Fibroblast of the aortic adventitia (primary cell): Measurements from ENCODE around the gene SCAMP4. TPM values are rescaled to one million over a fixed set of nuclear protein-coding genes. Genes with fewer than 3 reads are reported as not detected.

ENCODE experiments used
- DNase-seq: peaks from one replicate; pipeline ENCODE4 v3.0.0-alpha.2; 2010; ENCODE audit warnings: low read depth
- H3K4me3 ChIP-seq: 2 replicates; pipeline ENCODE4 v1.5.1; 2011; ENCODE audit warnings: low read depth, mild to moderate bottlenecking, control low read depth, low read length, moderate library complexity
- total RNA-seq: library from RNA; depleted of rRNA; stranded (reverse); fragments of >200 nt; gene quantifications from 2 replicates; pipeline ENCODE4 v1.2.3, GENCODE V29; 2012; ENCODE audit warnings: low replicate concordance
- TF ChIP-seq, protein P1 (sequence below): IDR thresholded peaks from 2 replicates; pipeline ENCODE4 v1.5.1; 2011; ENCODE audit warnings: mild to moderate bottlenecking, low read length, control low read depth, inconsistent platforms; ENCODE audit not compliant: insufficient read depth

Gene SCAMP4
- total RNA-seq, 1 donor, result 59.3 TPM

- TF ChIP-seq, protein P1, sequence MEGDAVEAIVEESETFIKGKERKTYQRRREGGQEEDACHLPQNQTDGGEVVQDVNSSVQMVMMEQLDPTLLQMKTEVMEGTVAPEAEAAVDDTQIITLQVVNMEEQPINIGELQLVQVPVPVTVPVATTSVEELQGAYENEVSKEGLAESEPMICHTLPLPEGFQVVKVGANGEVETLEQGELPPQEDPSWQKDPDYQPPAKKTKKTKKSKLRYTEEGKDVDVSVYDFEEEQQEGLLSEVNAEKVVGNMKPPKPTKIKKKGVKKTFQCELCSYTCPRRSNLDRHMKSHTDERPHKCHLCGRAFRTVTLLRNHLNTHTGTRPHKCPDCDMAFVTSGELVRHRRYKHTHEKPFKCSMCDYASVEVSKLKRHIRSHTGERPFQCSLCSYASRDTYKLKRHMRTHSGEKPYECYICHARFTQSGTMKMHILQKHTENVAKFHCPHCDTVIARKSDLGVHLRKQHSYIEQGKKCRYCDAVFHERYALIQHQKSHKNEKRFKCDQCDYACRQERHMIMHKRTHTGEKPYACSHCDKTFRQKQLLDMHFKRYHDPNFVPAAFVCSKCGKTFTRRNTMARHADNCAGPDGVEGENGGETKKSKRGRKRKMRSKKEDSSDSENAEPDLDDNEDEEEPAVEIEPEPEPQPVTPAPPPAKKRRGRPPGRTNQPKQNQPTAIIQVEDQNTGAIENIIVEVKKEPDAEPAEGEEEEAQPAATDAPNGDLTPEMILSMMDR, result no peak
- DNase-seq, result no peak
- H3K4me3 ChIP-seq, result no peak overlapping the region
Observed at GRCh38 chr19:1866693-1867348, 38.4 kb upstream of the SCAMP4 start.

DNA sequence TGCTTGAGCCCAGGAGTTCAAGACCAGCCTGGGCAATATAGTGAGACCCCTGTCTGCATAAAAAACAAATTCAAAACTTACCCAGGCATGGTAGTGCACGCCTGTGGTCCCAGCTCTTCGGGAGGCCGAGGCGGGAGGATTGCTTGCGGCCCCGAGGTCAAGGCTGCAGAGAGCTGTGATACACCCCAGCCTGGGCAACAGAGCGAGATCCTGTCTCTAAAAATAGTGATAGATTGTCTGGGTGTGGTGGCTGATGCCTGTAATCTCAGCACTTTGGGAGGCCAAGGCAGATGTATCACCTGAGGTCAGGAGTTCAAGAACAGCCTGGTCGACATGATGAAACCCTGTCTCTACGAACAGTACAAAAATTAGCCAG lies 37.9 kb upstream of the SCAMP4 start:
- no peak overlapping the region for H3K4me3 ChIP-seq
- TF ChIP-seq, protein P1, result no peak
- no peak for DNase-seq

- no peak for DNase-seq
- H3K4me3 ChIP-seq, result no peak overlapping the region
- TF ChIP-seq, protein P1, result no peak
Observed at GRCh38 chr19:1868971-1869370, 36.2 kb upstream of the SCAMP4 start.

GRCh38 chr19:1871140-1871597 lies 34.0 kb upstream of the SCAMP4 start:
- no peak for DNase-seq
- no peak overlapping the region for H3K4me3 ChIP-seq
- TF ChIP-seq, protein P1, result no peak

GRCh38 chr19:1871630-1872029 lies 33.6 kb upstream of the SCAMP4 start:
- DNase-seq, result no peak
- TF ChIP-seq, protein P1, result no peak
- H3K4me3 ChIP-seq, result no peak overlapping the region

DNA sequence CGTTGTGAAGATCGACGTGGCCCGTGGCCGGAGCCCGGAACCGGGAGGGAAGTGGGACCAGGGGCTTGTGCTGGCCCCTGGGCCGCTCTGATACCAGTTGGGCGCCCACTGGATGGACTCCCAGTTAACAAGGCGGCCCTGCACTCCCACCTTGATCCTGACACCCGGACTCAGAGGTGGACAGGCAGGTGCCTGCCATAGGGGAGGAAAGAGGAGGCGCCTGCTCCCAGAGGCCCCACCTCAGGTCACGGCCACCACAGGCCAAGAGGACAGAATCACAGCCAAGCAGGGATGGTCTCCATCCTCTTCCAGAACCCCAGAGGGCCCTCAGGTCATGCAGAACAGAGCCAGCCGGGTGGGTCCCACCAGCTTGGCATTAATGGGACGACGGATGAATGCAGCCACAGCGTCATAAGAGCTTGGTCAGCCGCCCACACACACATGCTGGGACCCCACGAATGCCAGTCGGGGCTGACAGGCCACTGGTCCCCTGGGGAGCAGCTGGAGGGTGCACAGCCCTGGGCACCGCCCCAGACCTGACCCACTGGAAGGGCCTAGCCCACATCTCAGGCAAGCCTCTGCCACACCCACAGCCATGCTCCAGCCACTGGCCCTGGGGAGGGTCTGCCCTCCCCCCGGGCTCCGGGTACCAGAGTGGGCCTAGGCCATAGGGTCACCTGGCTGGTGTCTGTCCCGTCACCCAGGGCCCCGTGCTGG lies 32.2 kb upstream of the SCAMP4 start:
- peak overlapping the region; percentile 99 for H3K4me3 ChIP-seq
- TF ChIP-seq, protein P1, result no peak
- no peak for DNase-seq
